Testis (tissue), 3 donors: ENCODE measurements around the gene SLC39A5. TPM values are rescaled to one million over a fixed set of nuclear protein-coding genes. Genes with fewer than 3 reads are reported as not detected.

ENCODE experiments used
- DNase-seq: peaks from one replicate; pipeline ENCODE4 v3.0.0-alpha.2; 2019
- H3K27ac ChIP-seq, 2 donors: fragments of 200-600 bp; sonication (generic); one replicate each; pipeline ENCODE4 v1.5.1; 2019
- H3K27me3 ChIP-seq: fragments of 200-600 bp; sonication (generic); one replicate; pipeline ENCODE4 v1.5.1; 2019
- H3K36me3 ChIP-seq: fragments of 200-600 bp; sonication (generic); one replicate; pipeline ENCODE4 v1.5.1; 2017; ENCODE audit warnings: low read depth; ENCODE audit errors: missing control alignments
- H3K4me1 ChIP-seq: fragments of 200-600 bp; sonication (generic); one replicate; pipeline ENCODE4 v1.5.1; 2019
- H3K4me3 ChIP-seq, 2 donors: fragments of 200-600 bp; sonication (generic); one replicate each; pipeline ENCODE4 v1.5.1; 2017 to 2019
- H3K9me3 ChIP-seq: fragments of 200-600 bp; sonication (generic); one replicate; pipeline ENCODE4 v1.5.1; 2017
- POLR2A ChIP-seq: fragments of 450-650 bp; IDR thresholded peaks from one replicate; pipeline ENCODE4 v1.6.1; 2017; ENCODE audit warnings: antibody characterized with exemption, mild to moderate bottlenecking, moderate library complexity
- WGBS, 2 donors: methylation state at CpG; one replicate each; pipeline ENCODE4 v1.1.5; 2018; 5-methylcytosine and 5-hydroxymethylcytosine counted together
- intact Hi-C: fragments of 100-400 bp; cut with DNase I; formaldehyde crosslinking; loops from one replicate; pipeline ENCODE4 v1.15.1; 2023; ENCODE audit warnings: low total_unique reads
- polyA plus RNA-seq: library from polyadenylated mRNA; stranded (reverse); fragments of 350-450 nt; fragmentation: Illumina TruSeq; extraction: RNeasy Lipid Tissue Mini Kit (QIAGEN cat#74804); gene quantifications from one replicate; pipeline ENCODE4 v1.2.3, GENCODE V29; 2014; ENCODE audit warnings: low read depth, low replicate concordance; ENCODE audit not compliant: insufficient read depth
- total RNA-seq, 2 donors: library from RNA; depleted of rRNA; stranded (reverse); fragments of >200 nt; gene quantifications; one replicate each; pipeline ENCODE4 v1.2.3, GENCODE V29; 2016
- TF ChIP-seq, protein P1 (sequence below), 3 experiments: fragments of 450-650 bp in 2 of 3; fragments of 200-600 bp in 1 of 3; sonication (generic) in 1 of 3; IDR thresholded peaks; one replicate each; pipeline ENCODE4 v1.5.1; 2016 to 2019; ENCODE audit warnings: antibody characterized with exemption in 3 of 3, mild to moderate bottlenecking in 2 of 3, moderate library complexity in 1 of 3

Gene SLC39A5
- total and polyA plus RNA-seq, 3 donors from 2014 or later = 0.87 to 3.9 TPM; not detected in 1

DNA sequence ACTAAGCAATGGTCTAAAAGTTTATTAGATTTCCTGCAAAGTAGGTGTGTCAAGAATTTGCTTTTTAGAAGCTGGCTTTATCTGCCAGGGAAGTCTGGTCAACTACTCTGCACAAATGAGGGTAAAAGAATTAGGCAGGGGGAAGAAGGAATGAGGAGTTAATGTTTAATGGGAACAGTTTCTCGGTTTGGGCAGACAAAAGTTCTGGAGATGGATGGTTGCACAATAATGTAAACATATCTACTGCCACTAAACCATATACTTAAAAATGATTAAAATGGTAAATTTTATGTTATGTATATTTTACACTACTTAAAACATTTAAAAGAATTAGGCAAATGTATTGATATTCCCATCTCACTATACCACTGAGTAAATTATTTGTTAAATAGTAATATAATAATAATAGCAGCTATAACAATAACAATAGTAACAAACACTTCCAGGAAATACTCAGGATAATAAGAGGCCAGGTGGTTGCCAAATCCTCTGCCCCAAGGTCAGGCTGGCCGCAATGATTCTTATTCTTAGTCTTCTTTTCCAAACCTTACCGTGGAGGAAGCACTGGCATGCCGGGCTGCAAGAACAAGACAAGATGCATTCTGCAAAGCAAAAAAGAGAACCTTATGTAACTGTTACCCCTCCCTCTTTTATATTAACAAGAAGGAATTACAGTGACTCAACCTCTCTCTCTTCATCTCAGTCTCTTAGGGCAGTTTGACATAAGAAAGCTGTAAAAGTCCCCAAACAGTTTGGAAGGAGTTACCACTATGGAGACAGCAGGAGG lies 56.4 kb downstream of the SLC39A5 start:
- intact Hi-C loops = no loop called here
- Histone ChIP-seq H3K9me3 (no peaks in the 10 kb centered on the region), H3K27me3 (no peaks in the 10 kb centered on the region), H3K27ac (no peak overlapping the region), H3K4me3 (no peak overlapping the region), H3K36me3 (no peaks in the 10 kb centered on the region), H3K4me1 (no peaks in the 10 kb centered on the region)
- WGBS, 2 donors = 41 to 48% methylated on average over 4 of the region's 4 CpGs
- TF ChIP-seq, protein P1, sequence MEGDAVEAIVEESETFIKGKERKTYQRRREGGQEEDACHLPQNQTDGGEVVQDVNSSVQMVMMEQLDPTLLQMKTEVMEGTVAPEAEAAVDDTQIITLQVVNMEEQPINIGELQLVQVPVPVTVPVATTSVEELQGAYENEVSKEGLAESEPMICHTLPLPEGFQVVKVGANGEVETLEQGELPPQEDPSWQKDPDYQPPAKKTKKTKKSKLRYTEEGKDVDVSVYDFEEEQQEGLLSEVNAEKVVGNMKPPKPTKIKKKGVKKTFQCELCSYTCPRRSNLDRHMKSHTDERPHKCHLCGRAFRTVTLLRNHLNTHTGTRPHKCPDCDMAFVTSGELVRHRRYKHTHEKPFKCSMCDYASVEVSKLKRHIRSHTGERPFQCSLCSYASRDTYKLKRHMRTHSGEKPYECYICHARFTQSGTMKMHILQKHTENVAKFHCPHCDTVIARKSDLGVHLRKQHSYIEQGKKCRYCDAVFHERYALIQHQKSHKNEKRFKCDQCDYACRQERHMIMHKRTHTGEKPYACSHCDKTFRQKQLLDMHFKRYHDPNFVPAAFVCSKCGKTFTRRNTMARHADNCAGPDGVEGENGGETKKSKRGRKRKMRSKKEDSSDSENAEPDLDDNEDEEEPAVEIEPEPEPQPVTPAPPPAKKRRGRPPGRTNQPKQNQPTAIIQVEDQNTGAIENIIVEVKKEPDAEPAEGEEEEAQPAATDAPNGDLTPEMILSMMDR (IDR thresholded peaks at IDR 0.05) = no peak
- TF ChIP-seq POLR2A = no peak
- DNase-seq = no peak

Other genes with a start within 250 kb of the SLC39A5 start
- gene SUOX, start 232.8 kb upstream of the SLC39A5 start, total RNA-seq = 10 to 100 TPM in 1 of 2 donors, 1 to 10 TPM in 1; 9.5 to 14.3 TPM
- 14.1 TPM for gene SUOX, start 232.8 kb upstream of the SLC39A5 start, polyA plus RNA-seq
- gene IKZF4, start 209.0 kb upstream of the SLC39A5 start, total RNA-seq = 10 to 100 TPM; 10.7 to 13.9 TPM
- 17.7 TPM for gene IKZF4, start 209.0 kb upstream of the SLC39A5 start, polyA plus RNA-seq
- gene RPS26, start 188.1 kb upstream of the SLC39A5 start, total RNA-seq = 100 to 1,000 TPM; 395 to 568 TPM
- 197 TPM for gene RPS26, start 188.1 kb upstream of the SLC39A5 start, polyA plus RNA-seq
- 1 to 10 TPM; 3.3 to 9.8 TPM for gene ERBB3, start 149.9 kb upstream of the SLC39A5 start, total RNA-seq
- gene ERBB3, start 149.9 kb upstream of the SLC39A5 start, polyA plus RNA-seq = 6.1 TPM
- 10 to 100 TPM; 61.0 to 81.4 TPM for gene PA2G4, start 125.5 kb upstream of the SLC39A5 start, total RNA-seq
- 190 TPM for gene PA2G4, start 125.5 kb upstream of the SLC39A5 start, polyA plus RNA-seq
- 1,000 to 10,000 TPM; 1,066 to 1,985 TPM for gene RPL41, start 113.4 kb upstream of the SLC39A5 start, total RNA-seq
- 2,323 TPM for gene RPL41, start 113.4 kb upstream of the SLC39A5 start, polyA plus RNA-seq
- 10 to 100 TPM; 16.2 to 20.6 TPM for gene ZC3H10, start 111.8 kb upstream of the SLC39A5 start, total RNA-seq
- 12.4 TPM for gene ZC3H10, start 111.8 kb upstream of the SLC39A5 start, polyA plus RNA-seq
- gene ESYT1, start 101.8 kb upstream of the SLC39A5 start, total RNA-seq = 10 to 100 TPM; 72.0 to 99.8 TPM
- 50.8 TPM for gene ESYT1, start 101.8 kb upstream of the SLC39A5 start, polyA plus RNA-seq
- gene MYL6B, start 77.5 kb upstream of the SLC39A5 start, total RNA-seq = 100 to 1,000 TPM; 229 to 428 TPM
- 480 TPM for gene MYL6B, start 77.5 kb upstream of the SLC39A5 start, polyA plus RNA-seq
- gene MYL6, start 71.7 kb upstream of the SLC39A5 start, total RNA-seq = 1,000 to 10,000 TPM in 1 of 2 donors, 100 to 1,000 TPM in 1; 939 to 1,373 TPM
- gene MYL6, start 71.7 kb upstream of the SLC39A5 start, polyA plus RNA-seq = 1,271 TPM
- gene SMARCC2, start 40.6 kb upstream of the SLC39A5 start, total RNA-seq = 100 to 1,000 TPM; 106 to 148 TPM
- gene SMARCC2, start 40.6 kb upstream of the SLC39A5 start, polyA plus RNA-seq = 69.5 TPM
- gene RNF41, start 8.1 kb upstream of the SLC39A5 start, total RNA-seq = 10 to 100 TPM; 63.7 to 70.2 TPM
- gene RNF41, start 8.1 kb upstream of the SLC39A5 start, polyA plus RNA-seq = 49.3 TPM
- 10 to 100 TPM; 27.5 to 30.4 TPM for gene NABP2, start 5.7 kb upstream of the SLC39A5 start, total RNA-seq
- gene NABP2, start 5.7 kb upstream of the SLC39A5 start, polyA plus RNA-seq = 40.8 TPM
- 10 to 100 TPM; 26.8 to 32.3 TPM for gene ANKRD52, start 28.3 kb downstream of the SLC39A5 start, total RNA-seq
- 20.1 TPM for gene ANKRD52, start 28.3 kb downstream of the SLC39A5 start, polyA plus RNA-seq
- 10 to 100 TPM; 24.2 to 26.9 TPM for gene COQ10A, start 36.9 kb downstream of the SLC39A5 start, total RNA-seq
- gene COQ10A, start 36.9 kb downstream of the SLC39A5 start, polyA plus RNA-seq = 10.6 TPM
- 10 to 100 TPM; 67.8 to 70.2 TPM for gene CS, start 70.3 kb downstream of the SLC39A5 start, total RNA-seq
- 63.8 TPM for gene CS, start 70.3 kb downstream of the SLC39A5 start, polyA plus RNA-seq
- gene CNPY2, start 85.9 kb downstream of the SLC39A5 start, total RNA-seq = 10 to 100 TPM; 62.4 to 63.3 TPM
- 82.5 TPM for gene CNPY2, start 85.9 kb downstream of the SLC39A5 start, polyA plus RNA-seq
- gene PAN2, start 103.9 kb downstream of the SLC39A5 start, total RNA-seq = 100 to 1,000 TPM; 105 to 155 TPM
- gene PAN2, start 103.9 kb downstream of the SLC39A5 start, polyA plus RNA-seq = 119 TPM
- 1 to 10 TPM; 8.1 to 8.4 TPM for gene IL23A, start 108.8 kb downstream of the SLC39A5 start, total RNA-seq
- 34.9 TPM for gene IL23A, start 108.8 kb downstream of the SLC39A5 start, polyA plus RNA-seq
- 100 to 1,000 TPM; 110 to 122 TPM for gene STAT2, start 130.1 kb downstream of the SLC39A5 start, total RNA-seq
- gene STAT2, start 130.1 kb downstream of the SLC39A5 start, polyA plus RNA-seq = 57.0 TPM
- gene APOF, start 132.8 kb downstream of the SLC39A5 start, total RNA-seq = not detected
- gene APOF, start 132.8 kb downstream of the SLC39A5 start, polyA plus RNA-seq = not detected
- 10 to 100 TPM; 16.2 to 16.3 TPM for gene TIMELESS, start 219.4 kb downstream of the SLC39A5 start, total RNA-seq
- 13.5 TPM for gene TIMELESS, start 219.4 kb downstream of the SLC39A5 start, polyA plus RNA-seq
- gene MIP, start 224.6 kb downstream of the SLC39A5 start, total RNA-seq = 1 to 10 TPM in 1 of 2 donors, under 1 TPM in 1; 0.63 to 1.2 TPM
- 1.1 TPM for gene MIP, start 224.6 kb downstream of the SLC39A5 start, polyA plus RNA-seq
- 1 to 10 TPM; 6.8 to 6.9 TPM for gene SPRYD4, start 238.5 kb downstream of the SLC39A5 start, total RNA-seq
- gene SPRYD4, start 238.5 kb downstream of the SLC39A5 start, polyA plus RNA-seq = 2.6 TPM